22Rv1 (cell line): ENCODE results near the gene ACSF2.
A peak's percentile ranks its signal among the peaks of the same experiment; 100 is the strongest.

Experiments
- ZFX ChIP-seq: fragments of 450-650 bp; IDR thresholded peaks from 2 replicates; pipeline ENCODE4 v1.6.1; 2017; ENCODE audit warnings: antibody characterized with exemption, borderline replicate concordance
- TF ChIP-seq, protein P1 (sequence below): fragments of 450-650 bp; IDR thresholded peaks from 2 replicates; pipeline ENCODE4 v1.5.1; 2017; ENCODE audit warnings: mild to moderate bottlenecking

GRCh38 chr17:50380369-50381259 is 45.4 kb upstream of the ACSF2 start:
- TF ChIP-seq, protein P1, sequence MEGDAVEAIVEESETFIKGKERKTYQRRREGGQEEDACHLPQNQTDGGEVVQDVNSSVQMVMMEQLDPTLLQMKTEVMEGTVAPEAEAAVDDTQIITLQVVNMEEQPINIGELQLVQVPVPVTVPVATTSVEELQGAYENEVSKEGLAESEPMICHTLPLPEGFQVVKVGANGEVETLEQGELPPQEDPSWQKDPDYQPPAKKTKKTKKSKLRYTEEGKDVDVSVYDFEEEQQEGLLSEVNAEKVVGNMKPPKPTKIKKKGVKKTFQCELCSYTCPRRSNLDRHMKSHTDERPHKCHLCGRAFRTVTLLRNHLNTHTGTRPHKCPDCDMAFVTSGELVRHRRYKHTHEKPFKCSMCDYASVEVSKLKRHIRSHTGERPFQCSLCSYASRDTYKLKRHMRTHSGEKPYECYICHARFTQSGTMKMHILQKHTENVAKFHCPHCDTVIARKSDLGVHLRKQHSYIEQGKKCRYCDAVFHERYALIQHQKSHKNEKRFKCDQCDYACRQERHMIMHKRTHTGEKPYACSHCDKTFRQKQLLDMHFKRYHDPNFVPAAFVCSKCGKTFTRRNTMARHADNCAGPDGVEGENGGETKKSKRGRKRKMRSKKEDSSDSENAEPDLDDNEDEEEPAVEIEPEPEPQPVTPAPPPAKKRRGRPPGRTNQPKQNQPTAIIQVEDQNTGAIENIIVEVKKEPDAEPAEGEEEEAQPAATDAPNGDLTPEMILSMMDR, result peak; percentile 33; the same call in 1 of the 2 replicates
- TF ChIP-seq ZFX, result no peak
